GM23338 (cell line): ENCODE results near the gene MAP3K5. TPM values are rescaled to one million over a fixed set of nuclear protein-coding genes. Genes with fewer than 3 reads are reported as not detected.

Experiments used
- ATAC-seq: fragments of 200-7000 bp; cut with Tn5 transposase; 3 replicates; pipeline ENCODE4 v1.9.1; 2020
- DNase-seq: peaks from one replicate; pipeline ENCODE4 v3.0.0-alpha.2; 2015; ENCODE audit warnings: low spot score
- H2AFZ ChIP-seq: fragments of 200-600 bp; sonication (generic); 2 replicates; pipeline ENCODE4 v1.8.0; 2016; ENCODE audit warnings: antibody characterized with exemption, mild to moderate bottlenecking, moderate library complexity
- H3F3A ChIP-seq: fragments of 200-600 bp; sonication (generic); replicated peaks from 2 replicates; pipeline ENCODE4 v1.8.0; 2017; ENCODE audit warnings: antibody characterized with exemption, mixed run types, low read depth
- H3K27ac ChIP-seq: fragments of 200-600 bp; sonication (generic); 2 replicates; pipeline ENCODE4 v1.6.1; 2016; ENCODE audit warnings: low read depth
- H3K27me3 ChIP-seq: fragments of 200-600 bp; sonication (generic); 2 replicates; pipeline ENCODE4 v1.8.0; 2016; ENCODE audit warnings: mild to moderate bottlenecking, mixed run types, moderate library complexity; ENCODE audit not compliant: insufficient read depth
- H3K36me3 ChIP-seq: fragments of 200-600 bp; sonication (generic); 2 replicates; pipeline ENCODE4 v1.8.0; 2016; ENCODE audit warnings: mild to moderate bottlenecking; ENCODE audit not compliant: insufficient read depth
- H3K4me1 ChIP-seq: fragments of 200-600 bp; sonication (generic); 2 replicates; pipeline ENCODE4 v1.8.0; 2016; ENCODE audit warnings: mild to moderate bottlenecking, moderate library complexity; ENCODE audit not compliant: insufficient read depth
- H3K4me2 ChIP-seq: fragments of 200-600 bp; sonication (generic); 2 replicates; pipeline ENCODE4 v1.7.1; 2017; ENCODE audit warnings: mixed run types
- H3K4me3 ChIP-seq: fragments of 200-600 bp; sonication (generic); 2 replicates; pipeline ENCODE4 v1.6.1; 2016; ENCODE audit warnings: mixed run types
- H3K79me2 ChIP-seq: fragments of 200-600 bp; sonication (generic); replicated peaks from 2 replicates; pipeline ENCODE4 v1.8.0; 2017; ENCODE audit warnings: mild to moderate bottlenecking; ENCODE audit not compliant: insufficient read depth
- H3K9me2 ChIP-seq: fragments of 200-600 bp; sonication (generic); 2 replicates; pipeline ENCODE4 v1.8.0; 2017; ENCODE audit not compliant: insufficient read depth
- H4K20me1 ChIP-seq: fragments of 200-600 bp; sonication (generic); replicated peaks from 2 replicates; pipeline ENCODE4 v1.8.0; 2017; ENCODE audit warnings: mild to moderate bottlenecking; ENCODE audit not compliant: insufficient read depth
- H3K27ac Mint-ChIP-seq: 2 replicates; pipeline ENCODE4 v1.8.0; 2020; ENCODE audit warnings: inconsistent platforms, mild to moderate bottlenecking, moderate library complexity, mixed read lengths
- H3K27me3 Mint-ChIP-seq: 3 replicates; pipeline ENCODE4 v1.8.0; 2022; ENCODE audit warnings: low read depth, mild to moderate bottlenecking, moderate library complexity, mixed read lengths, inconsistent platforms; ENCODE audit not compliant: insufficient read depth, poor library complexity
- H3K36me3 Mint-ChIP-seq: 3 replicates; pipeline ENCODE4 v1.8.0; 2021; ENCODE audit warnings: low read depth, mild to moderate bottlenecking, inconsistent platforms, moderate library complexity, mixed read lengths
- H3K4me1 Mint-ChIP-seq: 3 replicates; pipeline ENCODE4 v1.8.0; 2020; ENCODE audit warnings: mild to moderate bottlenecking, inconsistent platforms, mixed read lengths
- H3K4me3 Mint-ChIP-seq: 3 replicates; pipeline ENCODE4 v1.8.0; 2021; ENCODE audit warnings: moderate library complexity, mild to moderate bottlenecking, inconsistent platforms, mixed read lengths
- H3K9me3 Mint-ChIP-seq: 3 replicates; pipeline ENCODE4 v1.8.0; 2020; ENCODE audit warnings: moderate library complexity, mild to moderate bottlenecking, inconsistent platforms, mixed read lengths
- CREB1 ChIP-seq: fragments of 250-450 bp; sonication (Bioruptor Pico); IDR thresholded peaks from 2 replicates; pipeline ENCODE4 v1.5.0; 2020; ENCODE audit warnings: low read depth, mild to moderate bottlenecking, moderate library complexity
- EZH2 ChIP-seq: fragments of 200-600 bp; sonication (generic); IDR thresholded peaks from one replicate; pipeline ENCODE4 v1.8.0; 2017; ENCODE audit warnings: antibody characterized with exemption, mild to moderate bottlenecking, low read depth; ENCODE audit not compliant: unreplicated experiment
- EZH2phosphoT487 ChIP-seq: fragments of 200-600 bp; sonication (generic); IDR thresholded peaks from one replicate; pipeline ENCODE4 v1.8.1; 2018; ENCODE audit warnings: antibody characterized with exemption; ENCODE audit not compliant: unreplicated experiment
- JUNB ChIP-seq: IDR thresholded peaks from one replicate; pipeline ENCODE4 v1.6.1; 2016; ENCODE audit warnings: antibody characterized with exemption; ENCODE audit not compliant: unreplicated experiment
- NANOG ChIP-seq: IDR thresholded peaks from 2 replicates; pipeline ENCODE4 v1.6.1; 2016; ENCODE audit warnings: antibody characterized with exemption, borderline replicate concordance
- POLR2AphosphoS5 ChIP-seq: IDR thresholded peaks from 2 replicates; pipeline ENCODE4 v1.6.1; 2016; ENCODE audit warnings: antibody characterized with exemption, low read depth
- STAT1 ChIP-seq: IDR thresholded peaks from one replicate; pipeline ENCODE4 v1.6.1; 2016; ENCODE audit warnings: antibody characterized with exemption; ENCODE audit not compliant: unreplicated experiment
- ZNF114 ChIP-seq: fragments of 250-450 bp; sonication (Bioruptor Pico); IDR thresholded peaks from 2 replicates; pipeline ENCODE4 v1.5.0; 2020; ENCODE audit warnings: mild to moderate bottlenecking, moderate library complexity
- ZNF331 ChIP-seq: fragments of 250-450 bp; sonication (Bioruptor Pico); IDR thresholded peaks from 2 replicates; pipeline ENCODE4 v1.5.0; 2020; ENCODE audit warnings: low read depth, mild to moderate bottlenecking, moderate library complexity
- polyA plus RNA-seq: library from polyadenylated mRNA; unstranded; fragments of >200 nt; fragmentation: Nextera tagmentation; extraction: Ambion mirVana; gene quantifications from 2 replicates; pipeline ENCODE4 v1.2.1, GENCODE V29; 2016
- total RNA-seq: library from RNA; depleted of rRNA; stranded (reverse); fragments of >200 nt; shearing (Covaris generic); gene quantifications from 2 replicates; pipeline ENCODE4 v1.2.3, GENCODE V29; 2014
- TF ChIP-seq, protein P1 (sequence below): IDR thresholded peaks from 2 replicates; pipeline ENCODE4 v1.6.1; 2016; ENCODE audit warnings: antibody characterized with exemption
- TF ChIP-seq, protein P2 (sequence below), 2 experiments: fragments of 200-600 bp in 1 of 2; sonication (generic) in 1 of 2; conservative IDR thresholded peaks; 2 replicates each; pipeline versions ENCODE4 v1.5.1 to v1.6.1; 2016 to 2017; ENCODE audit warnings: antibody characterized with exemption in 2 of 2, low read depth in 2 of 2, mild to moderate bottlenecking in 2 of 2, moderate library complexity in 1 of 2
- TF ChIP-seq, protein P3 (sequence below): IDR thresholded peaks from one replicate; pipeline ENCODE4 v1.6.1; 2018; ENCODE audit warnings: antibody characterized with exemption; ENCODE audit not compliant: unreplicated experiment

MAP3K5 gene
- total and polyA plus RNA-seq, 2 experiments from 2014 or later = 0.76 to 2.8 TPM

DNA sequence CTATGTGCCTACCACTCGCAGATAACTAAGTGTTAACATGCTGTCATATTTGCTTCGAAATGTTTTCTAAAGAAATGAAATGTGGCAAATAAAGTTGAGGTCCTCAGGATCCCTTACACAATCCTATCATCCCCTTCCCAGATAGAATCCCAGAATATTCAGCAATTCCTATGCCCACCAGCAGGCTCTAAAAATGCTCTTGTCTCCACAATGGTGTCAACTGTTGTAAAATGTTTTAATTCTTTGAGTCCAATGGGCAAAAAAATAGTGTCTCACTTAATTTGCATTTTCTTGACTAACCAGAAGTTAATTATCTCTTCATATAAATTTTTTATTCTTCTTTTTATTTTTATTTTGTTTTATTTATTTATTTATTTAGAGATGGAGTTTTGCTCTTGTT, 138.2 kb downstream of the MAP3K5 start:
- Mint-ChIP-seq H3K9me3 (no peaks in the 10 kb centered on the region), H3K4me3 (no peak overlapping the region), H3K27ac (no peak overlapping the region), H3K4me1 (no peaks in the 10 kb centered on the region), H3K27me3 (no peaks in the 10 kb centered on the region), H3K36me3 (no peaks in the 10 kb centered on the region)
- Histone ChIP-seq H3K27ac (no peak overlapping the region), H3K79me2 (no peaks in the 10 kb centered on the region), H3K4me1 (no peaks in the 10 kb centered on the region), H3K4me3 (no peak overlapping the region), H3K9me2 (no peaks in the 10 kb centered on the region), H2AFZ (no peak overlapping the region), H3K4me2 (no peak overlapping the region), H4K20me1 (no peaks in the 10 kb centered on the region), H3K36me3 (no peaks in the 10 kb centered on the region), H3K27me3 (no peaks in the 10 kb centered on the region), H3F3A (no peaks in the 10 kb centered on the region)
- DNase-seq (peak; percentile 41), ATAC-seq (peak; percentile 34; the same call in 1 of the 3 replicates)
- TF ChIP-seq JUNB = no peak
- TF ChIP-seq NANOG = no peak
- TF ChIP-seq POLR2AphosphoS5 = no peak
- no peak for TF ChIP-seq EZH2phosphoT487
- no peak for TF ChIP-seq ZNF331 (CRISPR knock-in tag)
- TF ChIP-seq EZH2 = no peak
- TF ChIP-seq, protein P1, sequence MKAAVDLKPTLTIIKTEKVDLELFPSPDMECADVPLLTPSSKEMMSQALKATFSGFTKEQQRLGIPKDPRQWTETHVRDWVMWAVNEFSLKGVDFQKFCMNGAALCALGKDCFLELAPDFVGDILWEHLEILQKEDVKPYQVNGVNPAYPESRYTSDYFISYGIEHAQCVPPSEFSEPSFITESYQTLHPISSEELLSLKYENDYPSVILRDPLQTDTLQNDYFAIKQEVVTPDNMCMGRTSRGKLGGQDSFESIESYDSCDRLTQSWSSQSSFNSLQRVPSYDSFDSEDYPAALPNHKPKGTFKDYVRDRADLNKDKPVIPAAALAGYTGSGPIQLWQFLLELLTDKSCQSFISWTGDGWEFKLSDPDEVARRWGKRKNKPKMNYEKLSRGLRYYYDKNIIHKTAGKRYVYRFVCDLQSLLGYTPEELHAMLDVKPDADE = no peak
- no peak for TF ChIP-seq ZNF114 (CRISPR knock-in tag)
- no peak for TF ChIP-seq STAT1
- TF ChIP-seq, protein P2, sequence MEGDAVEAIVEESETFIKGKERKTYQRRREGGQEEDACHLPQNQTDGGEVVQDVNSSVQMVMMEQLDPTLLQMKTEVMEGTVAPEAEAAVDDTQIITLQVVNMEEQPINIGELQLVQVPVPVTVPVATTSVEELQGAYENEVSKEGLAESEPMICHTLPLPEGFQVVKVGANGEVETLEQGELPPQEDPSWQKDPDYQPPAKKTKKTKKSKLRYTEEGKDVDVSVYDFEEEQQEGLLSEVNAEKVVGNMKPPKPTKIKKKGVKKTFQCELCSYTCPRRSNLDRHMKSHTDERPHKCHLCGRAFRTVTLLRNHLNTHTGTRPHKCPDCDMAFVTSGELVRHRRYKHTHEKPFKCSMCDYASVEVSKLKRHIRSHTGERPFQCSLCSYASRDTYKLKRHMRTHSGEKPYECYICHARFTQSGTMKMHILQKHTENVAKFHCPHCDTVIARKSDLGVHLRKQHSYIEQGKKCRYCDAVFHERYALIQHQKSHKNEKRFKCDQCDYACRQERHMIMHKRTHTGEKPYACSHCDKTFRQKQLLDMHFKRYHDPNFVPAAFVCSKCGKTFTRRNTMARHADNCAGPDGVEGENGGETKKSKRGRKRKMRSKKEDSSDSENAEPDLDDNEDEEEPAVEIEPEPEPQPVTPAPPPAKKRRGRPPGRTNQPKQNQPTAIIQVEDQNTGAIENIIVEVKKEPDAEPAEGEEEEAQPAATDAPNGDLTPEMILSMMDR (conservative IDR thresholded peaks at IDR 0.05; ENCODE audit: low read depth in 2 of 2) = no peak
- TF ChIP-seq, protein P3, sequence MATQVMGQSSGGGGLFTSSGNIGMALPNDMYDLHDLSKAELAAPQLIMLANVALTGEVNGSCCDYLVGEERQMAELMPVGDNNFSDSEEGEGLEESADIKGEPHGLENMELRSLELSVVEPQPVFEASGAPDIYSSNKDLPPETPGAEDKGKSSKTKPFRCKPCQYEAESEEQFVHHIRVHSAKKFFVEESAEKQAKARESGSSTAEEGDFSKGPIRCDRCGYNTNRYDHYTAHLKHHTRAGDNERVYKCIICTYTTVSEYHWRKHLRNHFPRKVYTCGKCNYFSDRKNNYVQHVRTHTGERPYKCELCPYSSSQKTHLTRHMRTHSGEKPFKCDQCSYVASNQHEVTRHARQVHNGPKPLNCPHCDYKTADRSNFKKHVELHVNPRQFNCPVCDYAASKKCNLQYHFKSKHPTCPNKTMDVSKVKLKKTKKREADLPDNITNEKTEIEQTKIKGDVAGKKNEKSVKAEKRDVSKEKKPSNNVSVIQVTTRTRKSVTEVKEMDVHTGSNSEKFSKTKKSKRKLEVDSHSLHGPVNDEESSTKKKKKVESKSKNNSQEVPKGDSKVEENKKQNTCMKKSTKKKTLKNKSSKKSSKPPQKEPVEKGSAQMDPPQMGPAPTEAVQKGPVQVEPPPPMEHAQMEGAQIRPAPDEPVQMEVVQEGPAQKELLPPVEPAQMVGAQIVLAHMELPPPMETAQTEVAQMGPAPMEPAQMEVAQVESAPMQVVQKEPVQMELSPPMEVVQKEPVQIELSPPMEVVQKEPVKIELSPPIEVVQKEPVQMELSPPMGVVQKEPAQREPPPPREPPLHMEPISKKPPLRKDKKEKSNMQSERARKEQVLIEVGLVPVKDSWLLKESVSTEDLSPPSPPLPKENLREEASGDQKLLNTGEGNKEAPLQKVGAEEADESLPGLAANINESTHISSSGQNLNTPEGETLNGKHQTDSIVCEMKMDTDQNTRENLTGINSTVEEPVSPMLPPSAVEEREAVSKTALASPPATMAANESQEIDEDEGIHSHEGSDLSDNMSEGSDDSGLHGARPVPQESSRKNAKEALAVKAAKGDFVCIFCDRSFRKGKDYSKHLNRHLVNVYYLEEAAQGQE = no peak
- TF ChIP-seq CREB1 (CRISPR knock-in tag) = no peak
